NCI-H146 treated with DMSO at 0.1 percent for 48 hours (cell line): ENCODE results near the gene STK39.

Experiments used
- DNase-seq: peaks from one replicate; lab custom pipeline; 2025; ENCODE audit not compliant: unreplicated experiment; lab: John Stamatoyannopoulos, UW

Gene STK39

DNA sequence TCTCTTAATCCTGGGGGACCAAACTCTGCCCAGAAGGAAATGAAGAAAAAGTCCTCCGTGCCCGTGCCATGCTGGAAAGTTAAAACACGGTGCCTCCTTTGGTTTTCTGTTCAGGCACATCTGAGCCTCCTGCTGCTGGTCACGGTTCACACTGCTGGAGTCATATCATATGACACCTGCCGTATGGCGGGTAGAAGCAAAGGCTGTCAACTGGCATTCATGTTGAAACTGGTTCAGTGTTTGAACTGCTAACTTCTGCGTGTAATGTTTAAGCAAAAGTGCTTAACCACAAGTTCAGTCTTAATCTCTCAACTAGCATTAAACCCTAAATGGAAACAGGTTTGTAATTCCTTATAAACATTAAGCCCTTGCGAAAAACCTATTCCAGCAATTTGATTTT, 3.1 kb downstream of the STK39 start:
- DNase-seq, result peak; percentile 64

DNA sequence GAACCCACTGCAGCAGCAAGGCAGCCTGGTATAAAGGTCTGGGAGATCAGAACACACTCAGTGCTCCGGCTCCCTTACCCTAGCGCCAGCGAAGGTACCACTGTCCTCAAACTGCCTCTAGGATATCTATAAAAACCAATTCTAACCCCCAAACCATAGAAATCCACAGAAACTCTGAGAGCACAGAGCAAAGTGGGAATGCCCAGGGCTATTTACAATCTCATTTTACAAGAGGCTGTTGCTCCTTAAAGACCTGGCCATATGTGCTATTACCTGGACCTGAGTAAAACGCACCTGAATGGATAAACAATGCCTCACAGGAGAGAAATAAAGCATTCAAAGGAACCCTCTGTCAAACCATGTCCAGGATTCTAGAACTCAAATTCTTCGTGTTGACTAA, 4.3 kb downstream of the STK39 start:
- no peak for DNase-seq

DNA sequence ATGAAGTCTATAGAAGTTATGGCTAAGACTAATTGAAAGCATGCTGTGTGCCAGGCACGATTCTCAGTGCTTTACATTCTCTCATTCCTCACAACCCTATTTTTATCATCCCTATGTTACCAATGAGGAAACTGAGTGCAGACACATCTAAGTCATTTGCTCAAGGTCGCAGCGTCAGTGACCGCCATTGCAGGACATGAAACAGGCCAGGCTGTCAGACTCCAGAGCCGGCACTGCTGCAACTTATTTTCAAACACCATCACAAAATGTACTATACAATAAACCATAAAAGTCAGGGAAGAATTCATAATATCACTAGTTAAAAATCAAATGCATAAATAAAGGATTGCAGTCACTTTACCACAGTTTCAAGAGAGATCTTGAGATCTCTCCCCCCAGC, 5.6 kb downstream of the STK39 start:
- no peak for DNase-seq

DNA sequence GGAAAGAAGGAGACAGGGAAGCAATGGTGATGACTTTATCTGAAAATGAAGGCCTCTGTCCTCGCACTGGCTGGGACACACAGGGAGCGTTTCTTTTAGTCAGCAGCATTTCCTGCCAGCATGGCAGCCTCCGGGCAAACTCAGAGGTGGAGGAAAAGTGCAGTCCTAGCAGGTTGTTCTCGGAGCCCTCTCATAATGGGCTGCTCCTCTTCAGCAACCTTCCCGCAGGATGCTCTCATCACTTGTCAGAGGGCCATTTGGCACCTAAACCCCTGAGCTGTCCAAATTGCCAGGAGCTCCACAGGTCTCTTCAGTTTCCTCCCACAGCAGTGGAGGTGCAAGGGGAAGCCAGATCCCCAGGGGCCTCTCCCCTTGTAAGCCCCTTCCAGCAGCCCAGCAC, 6.2 kb downstream of the STK39 start:
- no peak for DNase-seq

DNA sequence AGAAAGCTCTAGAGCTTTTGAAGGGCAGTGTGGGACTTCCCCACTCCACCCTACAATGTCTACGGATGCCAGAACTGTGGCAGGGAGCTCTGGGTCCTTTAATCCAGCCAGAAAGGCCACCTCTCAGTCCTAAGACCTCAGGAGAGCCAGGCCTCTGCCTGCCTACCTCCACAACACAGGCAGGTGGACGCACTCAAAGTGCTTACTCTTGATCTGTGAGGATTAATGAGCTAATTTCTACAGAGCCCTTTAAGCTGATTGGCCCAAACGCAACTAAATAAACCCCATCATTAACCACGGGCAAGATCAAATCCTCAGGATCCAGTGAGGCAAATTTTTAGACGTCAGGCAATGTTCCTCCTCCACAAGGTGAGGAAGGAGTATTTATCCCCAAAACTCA, 8.1 kb downstream of the STK39 start:
- DNase-seq, result no peak

DNA sequence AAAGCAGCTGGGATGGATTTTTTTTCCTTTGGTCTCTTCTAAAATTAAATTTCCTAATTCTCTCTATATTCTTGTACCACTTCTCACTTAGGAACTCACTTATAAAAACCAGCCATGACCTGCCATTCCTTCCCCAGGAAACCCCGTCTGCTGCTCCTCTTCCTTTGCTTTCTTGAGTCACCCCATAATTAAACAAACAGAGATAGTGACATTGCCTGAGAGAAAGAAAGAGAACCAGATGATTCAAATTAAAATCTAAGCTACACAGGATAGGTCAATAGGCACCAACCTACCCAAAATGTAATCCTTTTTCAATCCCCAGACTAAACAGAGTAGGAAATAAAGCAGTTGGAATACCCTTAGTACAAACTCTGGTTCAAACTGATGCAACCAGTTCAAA, 9.7 kb downstream of the STK39 start:
- DNase-seq, result no peak

DNA sequence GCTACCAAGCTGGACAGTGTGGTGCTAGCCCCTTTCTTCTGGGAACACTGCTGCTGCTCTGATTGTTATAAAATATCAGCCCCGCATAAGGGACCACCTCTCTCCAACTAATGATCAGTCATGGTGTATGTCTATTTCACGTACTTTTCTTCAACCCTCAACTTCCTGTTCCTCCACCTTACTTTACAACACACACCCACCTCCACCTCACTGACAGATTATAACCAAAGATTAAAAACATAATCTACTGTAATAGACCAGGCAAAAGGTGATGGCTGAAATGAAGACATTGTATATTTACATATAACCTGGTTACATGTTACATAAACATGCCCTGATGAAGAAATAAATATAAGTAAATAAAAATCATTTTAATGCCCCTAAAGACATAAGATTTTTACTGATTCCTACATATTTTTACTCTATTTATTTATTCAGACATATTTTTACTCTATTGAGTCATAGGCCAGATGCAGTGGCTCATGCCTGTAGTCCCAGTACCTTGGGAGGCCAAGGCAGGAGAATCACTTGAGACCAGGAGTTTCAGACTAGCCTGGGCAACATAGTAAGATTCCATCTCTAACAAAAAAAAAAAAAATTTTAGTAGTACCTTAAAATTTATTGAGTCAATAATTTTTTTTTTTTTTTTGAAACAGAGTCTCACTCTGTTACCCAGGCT, 12.8 kb downstream of the STK39 start:
- DNase-seq, result no peak

DNA sequence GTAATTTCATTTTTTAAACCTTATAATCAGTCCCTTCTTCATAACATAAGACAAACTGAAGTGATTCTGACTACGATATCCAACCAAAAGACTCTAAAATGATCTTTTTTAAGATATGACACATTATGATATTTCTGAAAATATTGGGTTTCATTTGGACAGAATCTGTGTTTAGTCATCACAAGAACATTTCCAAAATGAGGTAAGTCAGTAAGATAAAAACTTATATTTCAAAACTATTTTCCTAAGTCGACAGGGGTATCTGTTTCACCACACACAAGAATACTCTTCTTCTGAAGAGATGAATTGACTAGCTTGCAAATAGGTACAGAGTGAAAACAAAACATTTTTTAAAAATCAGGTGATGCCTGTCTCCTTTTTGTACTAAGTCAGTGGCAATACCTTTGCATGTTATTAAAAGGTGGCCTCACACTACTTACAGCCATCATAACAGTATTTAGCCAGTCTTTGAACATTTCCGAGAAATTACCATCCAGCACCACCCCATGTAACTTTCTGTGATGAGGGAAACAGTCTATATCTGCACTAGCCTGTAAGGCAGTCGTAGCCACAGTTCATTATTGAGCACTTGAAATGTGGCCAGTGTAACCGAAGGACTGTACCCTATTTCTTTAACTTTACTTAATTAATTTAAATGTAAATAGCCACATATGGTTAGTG, 13.5 kb downstream of the STK39 start:
- no peak for DNase-seq

DNA sequence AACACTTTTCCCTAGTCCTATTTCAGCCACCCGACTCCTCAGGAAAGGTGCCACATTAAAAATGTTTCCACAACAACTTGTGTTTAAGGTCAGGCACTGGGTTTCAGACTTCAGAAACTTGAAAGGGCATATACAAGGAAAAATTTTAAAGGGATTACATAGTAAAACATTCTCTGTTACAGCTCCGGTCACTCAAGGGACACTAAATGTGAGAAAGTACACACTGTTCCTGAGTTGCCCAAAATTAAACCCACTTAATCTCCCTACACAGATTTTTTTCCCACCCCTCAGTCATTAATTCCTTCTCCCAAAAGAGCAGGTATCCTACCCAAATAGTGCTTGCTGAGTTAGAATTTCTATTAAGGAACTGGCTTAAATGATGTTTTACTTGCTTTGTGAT, 14.2 kb downstream of the STK39 start:
- no peak for DNase-seq

DNA sequence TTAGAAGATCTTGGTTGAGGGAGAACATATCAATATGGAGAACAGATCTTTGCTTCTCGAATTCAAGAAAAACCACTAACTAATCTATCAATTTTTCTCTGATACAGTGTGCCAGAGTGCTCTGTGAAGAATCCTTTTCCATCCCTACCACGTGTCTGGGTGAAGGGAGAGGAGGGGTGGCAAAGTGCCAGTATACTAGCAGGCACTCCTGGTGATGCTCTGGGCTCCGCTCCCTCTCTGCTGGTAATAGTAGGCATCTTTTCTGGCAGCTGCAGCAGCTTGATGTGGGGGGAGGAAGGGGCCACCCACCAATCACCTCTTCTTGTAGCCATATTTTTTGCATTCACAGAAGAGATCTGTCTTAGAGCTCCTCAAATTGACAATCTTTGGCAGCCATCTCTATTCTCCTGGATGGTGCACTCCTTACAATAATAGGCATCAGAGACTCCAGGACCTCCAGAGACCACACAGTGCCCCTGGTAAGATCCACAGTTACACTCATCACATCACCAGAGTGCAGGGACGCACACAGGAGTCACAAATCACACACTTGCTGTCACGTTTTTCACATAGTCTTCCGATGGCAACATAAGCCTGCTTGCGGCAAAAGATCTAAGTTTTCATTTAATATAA, 15.7 kb downstream of the STK39 start:
- DNase-seq, result no peak

DNA sequence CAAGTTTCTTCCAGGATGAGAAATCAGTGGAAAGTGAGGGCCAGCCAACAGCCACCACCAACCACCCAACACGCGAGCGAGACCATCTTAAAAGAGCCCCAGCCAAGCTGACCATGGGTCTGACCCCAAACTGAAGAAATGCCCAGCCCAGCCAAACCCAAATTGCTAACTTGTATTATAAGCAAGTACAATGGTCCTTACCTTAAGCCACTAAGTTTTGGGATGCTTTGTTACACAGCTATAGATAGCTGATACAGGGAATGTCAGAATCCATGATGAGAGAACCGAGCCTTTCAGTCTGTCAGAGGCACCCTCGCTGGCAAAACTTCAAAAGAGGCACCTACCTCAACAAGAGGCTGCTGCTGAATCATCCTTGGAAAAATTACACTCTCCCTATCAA, 17.0 kb downstream of the STK39 start:
- DNase-seq, result no peak

DNA sequence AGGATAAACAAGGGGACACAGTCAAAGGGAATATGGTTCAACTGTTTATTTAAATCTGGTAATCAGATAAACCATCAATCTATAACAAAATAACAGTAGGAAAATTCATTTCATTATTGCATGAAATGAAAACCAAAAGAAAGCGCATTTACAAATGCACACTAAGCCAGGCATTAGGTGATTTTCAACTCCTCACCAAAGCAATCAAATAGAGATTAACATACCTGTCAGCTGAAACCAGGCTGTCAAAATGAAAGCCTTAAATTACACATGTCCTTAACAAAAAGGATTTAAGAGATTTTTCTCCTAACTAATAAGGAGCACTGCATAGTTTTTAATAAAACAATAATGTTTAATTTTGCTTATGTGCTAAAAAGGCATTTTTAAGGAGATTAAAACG, 23.0 kb downstream of the STK39 start:
- no peak for DNase-seq

DNA sequence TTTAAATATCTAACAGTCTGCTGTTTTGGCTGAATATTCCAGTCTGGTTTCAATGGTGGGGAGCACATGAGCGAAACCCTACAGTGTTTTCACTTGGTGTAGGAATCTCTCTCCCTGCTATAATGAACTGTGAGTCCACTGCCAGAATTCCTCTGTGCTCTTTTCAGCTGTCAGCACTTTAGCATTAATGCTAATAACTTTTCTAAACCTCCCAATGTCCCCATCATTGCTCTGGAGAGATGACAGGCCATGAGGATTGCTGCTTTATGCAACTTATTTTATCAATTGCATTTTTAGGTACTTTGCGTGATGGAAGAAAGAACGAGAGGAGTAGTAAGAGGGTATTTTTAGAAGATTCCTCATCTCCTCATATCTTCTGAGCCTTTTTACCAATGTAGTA, 25.3 kb downstream of the STK39 start:
- DNase-seq, result no peak

DNA sequence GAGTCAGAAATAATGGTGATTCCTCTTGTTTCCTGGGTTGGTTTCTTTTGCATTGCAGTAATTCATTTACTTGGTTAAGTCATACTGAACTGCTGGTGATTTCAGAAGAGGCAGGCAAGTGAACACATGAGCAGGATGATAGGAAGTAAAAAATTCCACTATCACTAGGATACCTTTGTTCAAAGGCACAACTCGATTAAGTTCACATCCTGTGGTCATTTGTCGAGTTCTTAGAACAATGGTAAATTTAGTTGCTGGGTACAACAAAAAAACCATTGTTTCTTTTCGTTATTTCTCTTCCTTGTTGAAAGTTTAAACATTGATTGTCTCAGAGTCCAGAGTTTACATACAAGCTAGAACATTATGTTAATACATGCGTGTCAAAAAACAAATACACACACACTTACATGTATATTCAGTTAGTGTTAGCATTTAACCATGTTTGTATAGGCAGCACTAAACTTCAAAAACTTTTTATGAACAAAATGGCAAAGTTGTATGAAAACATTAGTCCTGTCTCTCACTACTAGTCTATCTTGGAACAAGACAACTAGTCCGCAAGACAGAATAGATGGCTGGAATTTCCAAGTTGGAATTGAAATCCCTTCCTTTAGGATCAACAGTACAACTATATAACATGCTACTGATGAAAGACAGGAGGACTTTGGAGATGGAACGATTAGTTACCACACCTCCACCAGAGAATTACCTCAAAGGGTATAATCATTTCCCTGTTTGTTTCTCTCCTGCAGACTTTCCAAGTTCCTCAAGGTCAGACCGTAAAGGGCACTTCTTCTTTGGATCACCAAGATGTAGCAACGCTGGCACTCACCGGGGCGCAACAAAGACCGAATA, 26.2 kb downstream of the STK39 start:
- no peak for DNase-seq

DNA sequence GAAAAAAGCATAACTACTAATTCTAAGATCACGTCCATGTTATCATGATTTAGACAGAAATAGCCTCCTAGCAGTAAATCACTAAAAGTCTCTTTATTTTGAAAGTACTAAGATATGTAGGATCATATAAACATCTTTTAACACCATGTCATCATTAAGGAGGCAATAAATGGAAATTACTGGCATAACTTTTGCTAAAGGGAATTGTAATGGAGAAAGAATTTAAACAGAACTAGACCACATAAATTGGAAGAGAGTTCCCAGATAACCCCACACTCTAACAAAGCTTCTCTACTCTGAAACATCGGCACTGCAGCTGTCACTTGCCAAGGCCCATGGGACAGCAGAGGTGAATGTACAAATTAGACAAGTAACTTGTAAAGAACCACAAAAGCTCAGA, 29.5 kb downstream of the STK39 start:
- no peak for DNase-seq

DNA sequence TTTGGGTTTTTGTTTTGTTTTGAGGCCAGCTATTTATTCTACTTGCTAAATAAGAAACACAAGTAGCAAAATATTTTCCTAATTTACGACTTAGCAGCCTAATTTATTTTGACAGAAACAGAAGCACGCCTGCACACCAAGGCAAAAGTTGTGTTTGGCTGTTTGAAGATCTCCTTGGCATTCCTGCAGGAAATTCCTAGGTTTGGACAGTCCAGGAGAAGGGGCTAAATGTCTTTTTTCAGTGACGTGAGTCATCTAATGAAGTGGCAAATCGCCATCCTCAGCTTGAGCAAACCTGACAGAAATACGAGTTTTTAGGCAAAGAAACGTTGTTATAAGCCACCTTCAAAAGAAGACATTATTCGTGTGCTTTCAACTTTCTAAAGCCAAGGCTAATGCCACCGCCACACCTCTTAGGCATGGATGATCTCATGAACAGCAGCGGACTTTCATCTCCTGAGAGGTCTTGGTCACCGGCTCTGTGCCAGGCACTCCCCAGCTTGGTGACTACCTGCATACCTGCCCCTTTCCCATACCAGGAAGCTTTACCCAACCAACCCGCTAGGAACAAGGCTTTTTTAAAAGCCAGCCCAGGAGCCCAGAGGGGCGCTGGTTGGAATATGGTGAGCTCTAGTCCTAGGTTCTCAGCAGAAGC, 30.9 kb downstream of the STK39 start:
- no peak for DNase-seq

DNA sequence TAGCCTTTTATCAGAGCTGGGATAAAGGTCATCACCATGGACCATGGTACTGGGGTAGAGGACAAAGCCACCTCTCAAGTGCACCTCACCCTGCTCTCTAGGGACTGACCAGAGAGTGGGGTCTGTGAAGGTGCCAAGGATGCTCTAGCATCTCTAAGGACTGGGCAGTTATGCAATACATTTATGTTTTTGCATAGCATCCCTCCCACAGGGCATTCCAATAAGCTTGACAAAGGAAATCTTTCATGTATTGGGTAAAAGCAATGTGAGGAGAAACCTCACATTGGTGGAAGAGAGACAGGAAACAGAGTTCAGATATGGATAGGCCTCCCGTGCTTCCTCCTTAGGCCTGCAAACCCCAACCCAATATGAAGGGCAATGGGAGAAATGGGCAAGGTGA, 31.6 kb downstream of the STK39 start:
- no peak for DNase-seq

DNA sequence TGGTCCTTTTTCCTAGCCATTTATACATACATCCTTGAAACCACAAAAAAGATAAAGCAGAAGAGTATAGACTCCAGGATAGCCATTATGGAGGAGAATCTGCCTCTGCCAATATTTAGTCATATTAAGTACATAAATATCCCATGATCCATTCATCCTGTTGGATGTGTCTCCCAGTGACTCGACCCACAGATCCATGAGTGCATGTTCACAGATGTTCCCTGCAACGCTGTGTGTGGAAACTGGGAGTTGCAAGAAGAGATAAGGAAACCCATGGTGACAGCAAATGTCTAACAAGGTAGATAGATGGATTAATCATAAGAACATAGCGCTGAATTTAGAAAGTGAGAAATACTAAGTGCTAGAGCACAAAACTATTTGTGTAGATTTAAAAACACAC, 34.5 kb downstream of the STK39 start:
- no peak for DNase-seq

DNA sequence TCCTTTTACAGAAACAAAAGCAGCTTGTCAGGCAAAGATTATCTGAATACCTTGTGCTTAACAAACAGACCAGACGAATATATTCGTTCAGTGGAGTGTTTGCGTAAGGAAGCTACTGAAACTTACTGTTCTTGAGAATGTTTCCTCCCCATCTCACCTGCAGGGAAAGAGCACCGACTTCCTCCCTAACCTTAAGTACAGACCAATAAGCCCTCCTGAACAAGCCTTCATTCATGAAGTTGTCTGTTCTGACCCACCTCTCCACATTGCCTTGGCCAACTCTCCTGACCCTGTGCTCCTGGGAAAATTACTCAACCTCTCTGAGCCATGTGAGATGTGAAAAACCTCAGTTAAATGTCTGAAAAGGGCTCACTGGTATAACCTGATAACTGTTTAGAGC, 35.2 kb downstream of the STK39 start:
- DNase-seq, result no peak

DNA sequence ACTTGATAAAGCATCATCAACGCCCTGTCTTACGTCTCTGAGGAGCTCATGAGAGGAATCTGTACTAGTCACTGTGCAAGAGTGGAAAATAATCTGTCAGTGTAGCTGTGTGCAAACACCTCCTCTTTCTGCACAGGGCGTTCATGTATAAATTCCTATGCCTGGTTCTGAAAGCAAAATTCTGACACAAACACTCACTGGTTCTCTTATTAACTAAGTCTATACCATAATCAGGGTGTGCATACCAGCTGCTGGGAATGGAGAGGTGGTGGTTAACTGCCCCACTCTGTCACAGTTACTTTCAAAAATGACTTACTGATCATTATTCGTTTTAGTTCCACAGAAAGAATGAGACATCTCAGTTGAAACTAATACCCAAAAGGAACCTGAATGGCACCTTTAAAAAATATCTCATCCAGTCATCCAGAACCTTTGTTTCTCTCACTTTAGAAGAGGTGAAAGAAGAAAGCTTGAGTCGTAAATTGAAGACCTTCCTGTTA, 35.7 kb downstream of the STK39 start:
- DNase-seq, result no peak
